K562 (cell line): ENCODE results near the gene PLEKHA6. TPM values are rescaled to one million over a fixed set of nuclear protein-coding genes. Genes with fewer than 3 reads are reported as not detected.
"Not testable (repeated sequence)": the region's sequence is repeated elsewhere in the genome, so short reads cannot be mapped to it uniquely, and the experiment has no call there.

Source experiments
- ATAC-seq: fragments of 200-7000 bp; cut with Tn5 transposase; 3 replicates; pipeline ENCODE4 v1.9.1; 2020; ENCODE audit warnings: moderate library complexity
- BruUV-seq: library from RNA; stranded (reverse); fragments of 400-500 nt; replicated peaks from 2 replicates; lab custom pipeline; 2021; lab: Mats Ljungman, UMichigan
- CTCF ChIA-PET: fragments of 300-600 bp; formaldehyde crosslinking; extraction: SDS; loops from one replicate; lab custom pipeline; 2021; ENCODE audit warnings: low intra/inter-chr PET ratio; lab: Yijun Ruan, JAX
- POLR2A ChIA-PET: fragments of 300-600, 350-650 bp; sonication (Branson Sonifier 250); formaldehyde crosslinking; extraction: SDS; loops from one replicate; lab custom pipeline; 2021; ENCODE audit warnings: antibody characterized with exemption, inconsistent platforms; lab: Yijun Ruan, JAX
- DNase-seq, 4 experiments: peaks; one replicate each; pipeline versions ENCODE4 v3.0.0 to v3.0.0-alpha.2; 2011 to 2018; ENCODE audit warnings: low spot score in 3 of 4, mixed read lengths in 3 of 4; ENCODE audit errors: extremely low read depth in 1 of 4
- FAIRE-seq: peaks from 2 replicates; lab custom pipeline; 2011; peaks lifted over from hg19 to GRCh38; lab: Jason Lieb, UNC
- H2AFZ ChIP-seq: 2 replicates; pipeline ENCODE4 v1.6.0; 2011; ENCODE audit warnings: low read depth, low read length, control low read depth, inconsistent platforms
- H3K27ac ChIP-seq: fragments of 200-600 bp; 3 replicates; pipeline ENCODE4 v1.8.0; 2011; ENCODE audit warnings: low read depth, mild to moderate bottlenecking, control low read depth, inconsistent platforms, low read length, moderate library complexity, mixed read lengths; ENCODE audit errors: extremely low read depth
- H3K27me3 ChIP-seq, 2 experiments: fragments of 300-600 bp in 1 of 2; 2 replicates in 1 of 2; 3 replicates in 1 of 2; pipeline versions ENCODE4 v1.6.0 to v1.8.0; 2011; ENCODE audit warnings: inconsistent platforms in 2 of 2, low read length in 2 of 2, mild to moderate bottlenecking in 1 of 2, mixed read lengths in 1 of 2, moderate library complexity in 1 of 2; ENCODE audit not compliant: control insufficient read depth in 2 of 2, insufficient read depth in 2 of 2
- H3K36me3 ChIP-seq: fragments of 300-600 bp; 3 replicates; pipeline ENCODE4 v1.8.0; 2011; ENCODE audit warnings: mild to moderate bottlenecking, low read length, inconsistent platforms; ENCODE audit not compliant: control insufficient read depth, insufficient read depth
- H3K4me1 ChIP-seq, 2 experiments: fragments of 200-600 bp in 1 of 2; replicated peaks in 1 of 2; 2 replicates in 1 of 2; 3 replicates in 1 of 2; pipeline versions ENCODE4 v1.5.1 to v1.8.0; 2011; ENCODE audit warnings: inconsistent platforms in 2 of 2, low read length in 2 of 2, mild to moderate bottlenecking in 1 of 2, mixed read lengths in 1 of 2, moderate library complexity in 1 of 2; ENCODE audit not compliant: control insufficient read depth in 2 of 2, insufficient read depth in 2 of 2
- H3K4me2 ChIP-seq: 2 replicates; pipeline ENCODE4 v1.6.1; 2011; ENCODE audit warnings: low read length, control low read depth, inconsistent platforms, mixed read lengths; ENCODE audit not compliant: insufficient read depth
- H3K4me3 ChIP-seq: fragments of 200-600 bp; sonication (generic), shearing (Covaris generic); 2 replicates; pipeline ENCODE4 v1.5.1; 2016; ENCODE audit warnings: control low read depth, inconsistent platforms
- H3K79me2 ChIP-seq: fragments of 200-600 bp; 3 replicates; pipeline ENCODE4 v1.8.0; 2011; ENCODE audit warnings: low read length, inconsistent platforms; ENCODE audit not compliant: control insufficient read depth, insufficient read depth
- H3K9ac ChIP-seq, 2 experiments: 2 replicates each; pipeline versions ENCODE4 v1.6.0 to v1.6.1; 2011; ENCODE audit warnings: low read depth in 2 of 2, low read length in 2 of 2, control low read depth in 1 of 2, inconsistent platforms in 1 of 2, mild to moderate bottlenecking in 1 of 2, mixed read lengths in 1 of 2; ENCODE audit not compliant: insufficient read depth in 1 of 2
- H3K9me1 ChIP-seq: one replicate; pipeline ENCODE4 v1.6.0; 2011; ENCODE audit warnings: inconsistent platforms, mild to moderate bottlenecking, low read length, moderate library complexity; ENCODE audit not compliant: control insufficient read depth, insufficient read depth
- H3K9me3 ChIP-seq: replicated peaks from 2 replicates; pipeline ENCODE4 v1.5.1; 2011; ENCODE audit warnings: low read depth, low read length, inconsistent platforms; ENCODE audit not compliant: control insufficient read depth, insufficient read depth
- H4K20me1 ChIP-seq: replicated peaks from 2 replicates; pipeline ENCODE4 v1.6.1; 2011; ENCODE audit warnings: low read length, inconsistent platforms, mixed read lengths; ENCODE audit not compliant: control insufficient read depth, insufficient read depth
- BDP1 ChIP-seq: IDR thresholded peaks from 3 replicates; pipeline ENCODE4 v1.6.1; 2011; ENCODE audit not compliant: insufficient read length, insufficient read depth
- MTA3 ChIP-seq: fragments of 450-650 bp; formaldehyde crosslinking; IDR thresholded peaks from 2 replicates; pipeline ENCODE4 v1.6.1; 2017; ENCODE audit warnings: mild to moderate bottlenecking, borderline replicate concordance
- RAD51 ChIP-seq: fragments of 450-650 bp; IDR thresholded peaks from 2 replicates; pipeline ENCODE4 v1.7.1; 2016; ENCODE audit warnings: low read depth, mild to moderate bottlenecking, borderline replicate concordance
- RHOXF2B ChIP-seq: fragments of 250-450 bp; sonication (Bioruptor Pico); conservative IDR thresholded peaks from 2 replicates; pipeline ENCODE4 v1.5.1; 2021
- SLC30A9 ChIP-seq: fragments of 250-450 bp; sonication (Bioruptor Pico); IDR thresholded peaks from 2 replicates; pipeline ENCODE4 v1.8.0; 2022; ENCODE audit warnings: mild to moderate bottlenecking, moderate library complexity
- SMAD2 ChIP-seq: fragments of 150-350 bp; IDR thresholded peaks from 2 replicates; pipeline ENCODE4 v1.6.1; 2014; ENCODE audit warnings: low read depth, mild to moderate bottlenecking, low read length
- VEZF1 ChIP-seq: fragments of 200-800 bp; sonication (Bioruptor generic); IDR thresholded peaks from 2 replicates; pipeline ENCODE4 v1.6.1; 2017; ENCODE audit warnings: missing genetic modification characterization, missing compliant biosample characterization
- ZBTB11 ChIP-seq, 3 experiments: fragments of 200-800 bp in 1 of 3; fragments of 250-450 bp in 1 of 3; fragments of 450-650 bp in 1 of 3; sonication (Bioruptor Pico) in 1 of 3; sonication (Bioruptor generic) in 1 of 3; formaldehyde crosslinking in 1 of 3; IDR thresholded peaks; 2 replicates each; pipeline versions ENCODE4 v1.6.1 to v1.8.0; 2016 to 2022; ENCODE audit warnings: mild to moderate bottlenecking in 2 of 3, missing genetic modification characterization in 2 of 3, missing compliant biosample characterization in 1 of 3, moderate library complexity in 1 of 3
- WGBS: fragments of 100-300 bp; shearing (Covaris generic); methylation state at CpG from one replicate; pipeline ENCODE4 v1.1.6; 2016; ENCODE audit warnings: low coverage, mixed read lengths; ENCODE audit not compliant: insufficient coverage; ENCODE audit errors: missing lambda C conversion rate; 5-methylcytosine and 5-hydroxymethylcytosine counted together
- in situ Hi-C: fragments of 300-500 bp; cut with MboI; formaldehyde crosslinking; loops from 4 replicates; pipeline ENCODE4 v1.15.0; 2018; ENCODE audit warnings: inconsistent platforms, mixed read lengths
- intact Hi-C: fragments of 100-400 bp; cut with micrococcal nuclease; formaldehyde crosslinking; loops from 2 replicates; pipeline ENCODE4 v1.14.2; 2022
- polyA plus RNA-seq, 8 experiments: library from polyadenylated mRNA; depleted of rRNA in 4 of 8; stranded (reverse) in 5 of 8; unstranded in 3 of 8; fragments of >200 nt; fragmentation: Nextera tagmentation in 2 of 8; fragmentation: Illumina TruSeq in 1 of 8; extraction: Ambion mirVana in 2 of 8; extraction: Trizol in 1 of 8; gene quantifications; 2 replicates each; pipeline versions ENCODE4 v1.2.1 to v1.2.3, GENCODE V29; 2011 to 2014; ENCODE audit warnings: inconsistent platforms in 1 of 8, missing spikeins in 1 of 8
- total RNA-seq, 7 experiments: library from RNA; depleted of rRNA in 6 of 7; stranded (reverse); fragments of >200 nt in 6 of 7; fragmentation: Illumina TruSeq in 2 of 7; extraction: Trizol in 2 of 7; gene quantifications; 2 replicates each; pipeline versions ENCODE4 v1.2.1 to v1.2.3, GENCODE V29; 2011 to 2021; ENCODE audit warnings: low replicate concordance in 1 of 7

The PLEKHA6 gene
- total and polyA plus RNA-seq, 9 of the 15 experiments (the other 6 are each of a cell fraction or from before 2014, with no cell fraction given), result under 0.01 to 0.33 (median 0.01) TPM; not detected in 4

- TF ChIP-seq RAD51 (peak; percentile 69), VEZF1 (CRISPR knock-in tag) (no peak), RHOXF2B (CRISPR knock-in tag) (no peak), SMAD2 (no peak), SLC30A9 (no peak), MTA3 (no peak), ZBTB11 (CRISPR knock-in tag; IDR thresholded peaks at IDR 0.05) (no peak), BDP1 (no peak)
Measured at GRCh38 chr1:204240233-204240632, 119.5 kb downstream of the PLEKHA6 start (continued).

GRCh38 chr1:204239401-204239800 is 120.3 kb downstream of the PLEKHA6 start:
- BruUV-seq, H3K9ac ChIP-seq, H2AFZ ChIP-seq, H3K36me3 ChIP-seq, H3K4me2 ChIP-seq, H3K27ac ChIP-seq, CTCF ChIA-PET, H3K79me2 ChIP-seq, H3K4me1 ChIP-seq, H4K20me1 ChIP-seq, intact Hi-C loops, H3K9me1 ChIP-seq, in situ Hi-C loops, FAIRE-seq, ATAC-seq, POLR2A ChIA-PET, DNase-seq, H3K9me3 ChIP-seq, H3K4me3 ChIP-seq: not testable (repeated sequence)
- WGBS, result 0% methylated on average over 3 of the region's 3 CpGs
- peaks cover 0 to 18% of the 10 kb centered on the region in 2 experiments; a peak in 2 of 5 replicates for H3K27me3 ChIP-seq

- H3K9me1 ChIP-seq, in situ Hi-C loops, FAIRE-seq, BruUV-seq, H2AFZ ChIP-seq, CTCF ChIA-PET, H3K79me2 ChIP-seq, POLR2A ChIA-PET, H3K4me2 ChIP-seq, H4K20me1 ChIP-seq, H3K4me3 ChIP-seq, H3K36me3 ChIP-seq, DNase-seq, H3K4me1 ChIP-seq, H3K9me3 ChIP-seq, H3K27ac ChIP-seq, intact Hi-C loops, ATAC-seq, H3K9ac ChIP-seq: not testable (repeated sequence)
- WGBS, result 0% methylated on average over 2 of the region's 2 CpGs
- H3K27me3 ChIP-seq, result peaks cover 0 to 15% of the 10 kb centered on the region in 2 experiments; a peak in 2 of 5 replicates
Measured at GRCh38 chr1:204238520-204238919, 121.2 kb downstream of the PLEKHA6 start.
